OCI-LY7 (cell line): ENCODE data around the gene HOXD8. TPM values are rescaled to one million over a fixed set of nuclear protein-coding genes. Genes with fewer than 3 reads are reported as not detected.

ENCODE experiments used
- BruUV-seq: library from RNA; stranded (reverse); fragments of 400-500 nt; replicated peaks from 2 replicates; lab custom pipeline; 2021; lab: Mats Ljungman, UMichigan
- CTCF ChIA-PET: fragments of 300-600 bp; sonication (Branson Sonifier 250); formaldehyde crosslinking; loops from one replicate; lab custom pipeline; 2022; ENCODE audit warnings: antibody characterized with exemption; ENCODE audit not compliant: unreplicated experiment; lab: Charles Lee
- POLR2A ChIA-PET: fragments of 300-600 bp; sonication (Branson Sonifier 250); formaldehyde crosslinking; loops from one replicate; lab custom pipeline; 2022; ENCODE audit warnings: antibody characterized with exemption; lab: Charles Lee
- DNase-seq: peaks from one replicate; pipeline ENCODE4 v3.0.0-alpha.2; 2015; ENCODE audit warnings: low spot score
- H2AFZ ChIP-seq: fragments of 200-600 bp; sonication (generic), shearing (Covaris generic); 2 replicates; pipeline ENCODE4 v1.6.1; 2014; ENCODE audit warnings: mild to moderate bottlenecking, antibody characterized with exemption, low read length, moderate library complexity
- H3K27ac ChIP-seq: fragments of 200-600 bp; sonication (generic); 2 replicates; pipeline ENCODE4 v1.5.1; 2014; ENCODE audit warnings: mixed run types, low read depth, mild to moderate bottlenecking, moderate library complexity, low read length, inconsistent platforms; ENCODE audit not compliant: poor library complexity, severe bottlenecking
- H3K36me3 ChIP-seq: fragments of 200-600 bp; sonication (generic); 2 replicates; pipeline ENCODE4 v1.6.1; 2014; ENCODE audit warnings: mild to moderate bottlenecking, antibody characterized with exemption, low read length, moderate library complexity, mixed read lengths; ENCODE audit not compliant: insufficient read depth
- H3K4me1 ChIP-seq: fragments of 200-600 bp; sonication (generic); 2 replicates; pipeline ENCODE4 v1.5.1; 2014; ENCODE audit warnings: mild to moderate bottlenecking, low read length; ENCODE audit not compliant: insufficient read depth, poor library complexity, severe bottlenecking
- H3K4me2 ChIP-seq: fragments of 200-600 bp; sonication (generic); 2 replicates; pipeline ENCODE4 v1.6.1; 2014; ENCODE audit warnings: mild to moderate bottlenecking, low read length
- H3K4me3 ChIP-seq: fragments of 200-600 bp; sonication (generic); 2 replicates; pipeline ENCODE4 v1.5.1; 2014; ENCODE audit warnings: mild to moderate bottlenecking, low read depth, low read length; ENCODE audit not compliant: poor library complexity, severe bottlenecking
- H3K79me2 ChIP-seq: fragments of 200-600 bp; sonication (generic); 2 replicates; pipeline ENCODE4 v1.6.1; 2016; ENCODE audit warnings: low read depth, mild to moderate bottlenecking, low read length, moderate library complexity, mixed read lengths; ENCODE audit not compliant: insufficient read depth
- H3K9me2 ChIP-seq: fragments of 200-600 bp; sonication (generic); 2 replicates; pipeline ENCODE4 v1.6.1; 2016; ENCODE audit warnings: mild to moderate bottlenecking, low read length, mixed read lengths; ENCODE audit not compliant: insufficient read depth
- H3K9me3 ChIP-seq: fragments of 200-600 bp; sonication (generic); 2 replicates; pipeline ENCODE4 v1.6.1; 2014; ENCODE audit warnings: mild to moderate bottlenecking, mixed run types, low read length, mixed read lengths
- H4K20me1 ChIP-seq: fragments of 200-600 bp; sonication (generic); 2 replicates; pipeline ENCODE4 v1.6.1; 2014; ENCODE audit warnings: mild to moderate bottlenecking, antibody characterized with exemption, low read length, moderate library complexity, mixed read lengths; ENCODE audit not compliant: insufficient read depth
- CTCF ChIP-seq: fragments of 200-600 bp; sonication (generic); conservative IDR thresholded peaks from 2 replicates; pipeline ENCODE4 v1.5.1; 2014; ENCODE audit warnings: mild to moderate bottlenecking, antibody characterized with exemption, low read length, moderate library complexity, mixed read lengths
- EZH2phosphoT487 ChIP-seq: fragments of 200-600 bp; sonication (generic); IDR thresholded peaks from 2 replicates; pipeline ENCODE4 v1.6.1; 2018; ENCODE audit warnings: low read depth, borderline replicate concordance, mild to moderate bottlenecking, mixed run types, antibody characterized with exemption, low read length, moderate library complexity, mixed read lengths
- intact Hi-C: fragments of 100-400 bp; cut with micrococcal nuclease; formaldehyde crosslinking; loops from one replicate; pipeline ENCODE4 v1.10.0; 2022; ENCODE audit not compliant: unreplicated experiment
- total RNA-seq, 2 experiments: library from RNA; depleted of rRNA in 1 of 2; stranded (reverse); fragments of >200 nt in 1 of 2; shearing (Covaris generic) in 1 of 2; gene quantifications; 2 replicates each; pipeline ENCODE4 v1.2.3, GENCODE V29; 2014 to 2022

HOXD8 gene
- total RNA-seq, 2 experiments from 2014 or later, result not detected

GRCh38 chr2:176092270-176093144, 37.0 kb upstream of the HOXD8 start, which contains the start of gene HOXD13:
HOXD13 (plus strand) TSS chr2:176092721; CDS start chr2:176092891, 170 bp downstream.
- no peak within 1 kb of the TSS for H3K4me3 ChIP-seq
- no peak for DNase-seq

DNA sequence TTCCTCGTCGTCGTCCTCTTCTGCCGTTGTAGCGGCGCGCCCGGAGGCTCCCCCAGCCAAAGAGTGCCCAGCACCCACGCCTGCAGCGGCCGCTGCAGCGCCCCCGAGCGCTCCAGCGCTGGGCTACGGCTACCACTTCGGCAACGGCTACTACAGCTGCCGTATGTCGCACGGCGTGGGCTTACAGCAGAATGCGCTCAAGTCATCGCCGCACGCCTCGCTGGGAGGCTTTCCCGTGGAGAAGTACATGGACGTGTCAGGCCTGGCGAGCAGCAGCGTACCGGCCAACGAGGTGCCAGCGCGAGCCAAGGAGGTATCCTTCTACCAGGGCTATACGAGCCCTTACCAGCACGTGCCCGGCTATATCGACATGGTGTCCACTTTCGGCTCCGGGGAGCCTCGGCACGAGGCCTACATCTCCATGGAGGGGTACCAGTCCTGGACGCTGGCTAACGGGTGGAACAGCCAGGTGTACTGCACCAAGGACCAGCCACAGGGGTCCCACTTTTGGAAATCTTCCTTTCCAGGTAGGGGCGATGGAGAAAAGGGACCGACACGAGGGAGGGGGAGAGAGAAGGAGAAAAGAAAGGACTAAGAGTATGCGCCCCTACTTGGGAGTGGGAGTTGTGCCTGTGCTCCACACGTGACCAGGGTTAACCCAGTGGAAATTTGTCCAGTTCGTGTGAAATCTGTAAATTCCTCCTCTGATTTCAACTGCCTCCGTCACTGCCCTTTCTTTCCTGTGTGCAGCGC, 36.2 kb upstream of the HOXD8 start:
- no peak overlapping the region for H3K27ac ChIP-seq
- H4K20me1 ChIP-seq, result no peaks in the 10 kb centered on the region
- ChIA-PET CTCF (no interaction called here), POLR2A (interaction anchor here (0.6 kb wide), 1 partner anchor 32 kb away, joined by 4 read pairs; no protein-coding TSS in a partner anchor)
- no peaks in the 10 kb centered on the region for H3K9me3 ChIP-seq
- no peaks in the 10 kb centered on the region for H3K36me3 ChIP-seq
- peaks cover 14% of the 10 kb centered on the region for H3K4me1 ChIP-seq
- DNase-seq, result no peak
- H2AFZ ChIP-seq, result no peak overlapping the region
- H3K9me2 ChIP-seq, result no peaks in the 10 kb centered on the region
- no peaks in the 10 kb centered on the region for H3K79me2 ChIP-seq
- intact Hi-C loops, result no loop called here
- H3K4me3 ChIP-seq, result no peak overlapping the region
- BruUV-seq, result no TSS peak
- H3K4me2 ChIP-seq, result no peak overlapping the region
- TF ChIP-seq EZH2phosphoT487, result no peak
- no peak for TF ChIP-seq CTCF

More at GRCh38 chr2:176092270-176093144, 37.0 kb upstream of the HOXD8 start, which contains the start of gene HOXD13:
- ChIA-PET CTCF (no interaction called here), POLR2A (no interaction called here)
- Histone ChIP-seq H3K4me2 (no peak within 1 kb of the TSS), H2AFZ (no peak within 1 kb of the TSS), H3K36me3 (no peaks in the 10 kb centered on the region), H3K9me2 (no peaks in the 10 kb centered on the region), H3K4me1 (peaks cover 11% of the 10 kb centered on the region), H3K79me2 (no peaks in the 10 kb centered on the region), H4K20me1 (no peaks in the 10 kb centered on the region), H3K27ac (no peak within 1 kb of the TSS), H3K9me3 (no peaks in the 10 kb centered on the region)
- intact Hi-C loops, result no loop called here
- BruUV-seq, result no TSS peak
- TF ChIP-seq CTCF (no peak), EZH2phosphoT487 (no peak)
